ENCODE measurements around the gene ERC2.

The ERC2 gene

GRCh38 chr3:56064684-56065083, 403.6 kb downstream of the ERC2 start:
- POLR2A ChIA-PET: no interaction called here
- CTCF ChIA-PET: no interaction called here
- TF ChIP-seq ZNF132 (tag by site-specific recombination; IDR thresholded peaks at IDR 0.05; ENCODE audit: borderline replicate concordance) (no peak), ZNF391 (tag by site-specific recombination; IDR thresholded peaks at IDR 0.05; ENCODE audit: borderline replicate concordance, low read depth) (no peak), ZNF610 (tag by site-specific recombination; IDR thresholded peaks at IDR 0.05; ENCODE audit: borderline replicate concordance) (no peak), AEBP2 (tag by site-specific recombination; IDR thresholded peaks at IDR 0.05; ENCODE audit: borderline replicate concordance) (no peak), TCF7L2 (IDR thresholded peaks at IDR 0.05; ENCODE audit: borderline replicate concordance, low read depth, low read length) (no peak), MYNN (tag by site-specific recombination; IDR thresholded peaks at IDR 0.05; ENCODE audit: borderline replicate concordance) (no peak), ZNF530 (tag by site-specific recombination; IDR thresholded peaks at IDR 0.05; ENCODE audit: low read depth) (no peak), ZNF548 (tag by site-specific recombination; IDR thresholded peaks at IDR 0.05) (no peak), ZBTB21 (tag by site-specific recombination; IDR thresholded peaks at IDR 0.05) (no peak), ZNF792 (tag by site-specific recombination; IDR thresholded peaks at IDR 0.05) (no peak), ZNF324 (tag by site-specific recombination; IDR thresholded peaks at IDR 0.05) (no peak), ZNF416 (tag by site-specific recombination; IDR thresholded peaks at IDR 0.05) (no peak), SP3 (tag by site-specific recombination; IDR thresholded peaks at IDR 0.05) (no peak), ZNF621 (tag by site-specific recombination; IDR thresholded peaks at IDR 0.05) (no peak), ZNF658 (tag by site-specific recombination; IDR thresholded peaks at IDR 0.05) (no peak)
- H3K9me3 ChIP-seq (ENCODE audit: control insufficient read depth, insufficient read depth, low read depth, low read length): no peaks in the 10 kb centered on the region
- H3K4me1 ChIP-seq (ENCODE audit: control insufficient read depth, insufficient read depth, low read length): no peaks in the 10 kb centered on the region; the same call in 1 of the 2 replicates
- H3K27ac ChIP-seq (ENCODE audit: extremely low read depth, low read depth, low read length): no peak overlapping the region
- no peaks in the 10 kb centered on the region for H3K36me3 ChIP-seq (ENCODE audit: control insufficient read depth in 2 of 2, insufficient read depth in 1 of 2, low read length in 2 of 2)
- H3K4me3 ChIP-seq (ENCODE audit: low read depth, low read length): no peak overlapping the region

DNA sequence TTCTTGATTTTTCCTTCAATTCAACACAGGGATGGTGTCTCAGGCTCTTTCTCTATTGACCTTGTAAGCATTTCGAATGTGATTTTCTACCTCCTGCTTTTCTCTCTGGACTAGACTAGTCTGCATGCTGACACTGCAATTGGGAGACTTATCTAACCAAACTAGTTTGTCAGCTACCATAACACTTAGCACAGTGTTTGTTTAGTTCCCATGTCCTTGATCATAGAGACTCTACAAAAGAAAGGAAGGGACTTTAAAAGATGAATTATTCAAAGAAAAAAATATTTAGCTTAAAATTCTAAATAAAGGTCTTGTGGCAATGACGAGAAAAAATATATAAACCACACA, 407.0 kb downstream of the ERC2 start:
- TF ChIP-seq ZFP3 (tag by site-specific recombination; IDR thresholded peaks at IDR 0.05; ENCODE audit: low read depth) (no peak), ZNF488 (tag by site-specific recombination; IDR thresholded peaks at IDR 0.05) (no peak), ZNF639 (tag by site-specific recombination; IDR thresholded peaks at IDR 0.05) (no peak), ZNF596 (tag by site-specific recombination; IDR thresholded peaks at IDR 0.05) (no peak), GLIS1 (tag by site-specific recombination; IDR thresholded peaks at IDR 0.05) (no peak), ZNF510 (tag by site-specific recombination; IDR thresholded peaks at IDR 0.05; ENCODE audit: insufficient replicate concordance) (no peak), ZNF624 (tag by site-specific recombination; IDR thresholded peaks at IDR 0.05) (no peak), ZNF664 (tag by site-specific recombination; IDR thresholded peaks at IDR 0.05) (no peak), YY2 (tag by site-specific recombination; IDR thresholded peaks at IDR 0.05) (no peak), ZBTB7A (tag by site-specific recombination; IDR thresholded peaks at IDR 0.05; ENCODE audit: low read depth) (no peak), KLF10 (tag by site-specific recombination; IDR thresholded peaks at IDR 0.05) (no peak), ZNF292 (tag by site-specific recombination; IDR thresholded peaks at IDR 0.05; ENCODE audit: borderline replicate concordance, low read depth) (no peak)
- TF ChIP-seq, protein P1, sequence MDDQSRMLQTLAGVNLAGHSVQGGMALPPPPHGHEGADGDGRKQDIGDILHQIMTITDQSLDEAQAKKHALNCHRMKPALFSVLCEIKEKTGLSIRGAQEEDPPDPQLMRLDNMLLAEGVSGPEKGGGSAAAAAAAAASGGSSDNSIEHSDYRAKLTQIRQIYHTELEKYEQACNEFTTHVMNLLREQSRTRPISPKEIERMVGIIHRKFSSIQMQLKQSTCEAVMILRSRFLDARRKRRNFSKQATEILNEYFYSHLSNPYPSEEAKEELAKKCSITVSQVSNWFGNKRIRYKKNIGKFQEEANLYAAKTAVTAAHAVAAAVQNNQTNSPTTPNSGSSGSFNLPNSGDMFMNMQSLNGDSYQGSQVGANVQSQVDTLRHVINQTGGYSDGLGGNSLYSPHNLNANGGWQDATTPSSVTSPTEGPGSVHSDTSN (CRISPR knock-in tag; IDR thresholded peaks at IDR 0.05): no peak
- Histone ChIP-seq H3K36me3 (ENCODE audit: control insufficient read depth in 2 of 2, insufficient read depth in 1 of 2, low read length in 2 of 2) (no peaks in the 10 kb centered on the region), H3K27ac (ENCODE audit: extremely low read depth, low read depth, low read length) (no peak overlapping the region), H3K4me3 (ENCODE audit: low read depth, low read length) (no peak overlapping the region), H3K9me3 (ENCODE audit: control insufficient read depth, insufficient read depth, low read depth, low read length) (no peaks in the 10 kb centered on the region), H3K4me1 (ENCODE audit: control insufficient read depth, insufficient read depth, low read length) (no peaks in the 10 kb centered on the region; the same call in 1 of the 2 replicates)
- ChIA-PET POLR2A (no interaction called here), CTCF (no interaction called here)

Measured in HEK293 (cell line).